HUES6 (cell line): Measurements from ENCODE around the gene NUDT12.

ENCODE experiments used
- H3K27ac ChIP-seq: 2 replicates; pipeline ENCODE4 v1.7.0; 2013; ENCODE audit warnings: low read depth, mild to moderate bottlenecking, low read length, inconsistent platforms
- H3K27me3 ChIP-seq: 2 replicates; pipeline ENCODE4 v1.6.1; 2013; ENCODE audit warnings: low read length; ENCODE audit not compliant: control insufficient read depth, insufficient read depth
- H3K36me3 ChIP-seq: 2 replicates; pipeline ENCODE4 v1.6.1; 2013; ENCODE audit warnings: low read length; ENCODE audit not compliant: control insufficient read depth, insufficient read depth
- H3K4me1 ChIP-seq: 2 replicates; pipeline ENCODE4 v1.6.1; 2013; ENCODE audit warnings: low read length; ENCODE audit not compliant: control insufficient read depth, insufficient read depth
- H3K4me3 ChIP-seq: 2 replicates; pipeline ENCODE4 v1.5.1; 2013; ENCODE audit warnings: low read depth, low read length
- H3K9ac ChIP-seq: one replicate; pipeline ENCODE4 v1.6.1; 2013; ENCODE audit warnings: mild to moderate bottlenecking, low read length
- H3K9me3 ChIP-seq: 2 replicates; pipeline ENCODE4 v1.6.1; 2013; ENCODE audit warnings: low read depth, low read length; ENCODE audit not compliant: control insufficient read depth, insufficient read depth

Gene NUDT12

DNA sequence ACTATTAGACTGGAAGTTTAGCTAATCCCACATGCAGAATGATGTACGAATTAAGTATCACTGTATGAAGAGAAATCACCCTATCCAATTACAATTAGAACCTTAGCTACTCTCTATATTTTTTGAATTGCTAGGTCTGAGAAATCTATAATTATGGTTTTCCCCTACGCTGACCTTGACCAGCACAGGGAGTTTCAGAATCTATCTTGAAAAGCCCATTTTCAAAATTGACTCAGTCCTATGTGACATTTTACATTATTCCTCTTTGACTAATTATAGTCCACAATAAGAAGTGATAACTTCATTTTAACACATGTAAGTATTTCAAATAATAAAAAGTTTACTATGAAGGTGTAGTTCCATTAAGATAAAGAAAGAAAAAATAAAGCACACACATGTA is 21.5 kb downstream of the NUDT12 start:
- H3K36me3 ChIP-seq = no peaks in the 10 kb centered on the region
- no peak overlapping the region for H3K27ac ChIP-seq
- no peaks in the 10 kb centered on the region for H3K9me3 ChIP-seq
- no peaks in the 10 kb centered on the region for H3K27me3 ChIP-seq
- no peaks in the 10 kb centered on the region for H3K4me1 ChIP-seq
- H3K9ac ChIP-seq = no peak overlapping the region
- H3K4me3 ChIP-seq = no peak overlapping the region

GRCh38 chr5:103539376-103540330 is 22.9 kb downstream of the NUDT12 start:
- Histone ChIP-seq H3K4me3 (no peak overlapping the region), H3K9me3 (no peaks in the 10 kb centered on the region), H3K9ac (no peak overlapping the region), H3K27ac (no peak overlapping the region), H3K36me3 (no peaks in the 10 kb centered on the region), H3K4me1 (no peaks in the 10 kb centered on the region), H3K27me3 (no peaks in the 10 kb centered on the region)

- no peaks in the 10 kb centered on the region for H3K9me3 ChIP-seq
Observed at GRCh38 chr5:103532086-103532734, 30.4 kb downstream of the NUDT12 start.

GRCh38 chr5:103526164-103526915 is 36.2 kb downstream of the NUDT12 start:
- H3K36me3 ChIP-seq = no peaks in the 10 kb centered on the region
- no peak overlapping the region for H3K9ac ChIP-seq
- no peak overlapping the region for H3K27ac ChIP-seq
- no peak overlapping the region for H3K4me3 ChIP-seq
- no peaks in the 10 kb centered on the region for H3K4me1 ChIP-seq
- no peaks in the 10 kb centered on the region for H3K27me3 ChIP-seq
- H3K9me3 ChIP-seq = no peaks in the 10 kb centered on the region

More at GRCh38 chr5:103532086-103532734, 30.4 kb downstream of the NUDT12 start:
- no peaks in the 10 kb centered on the region for H3K27me3 ChIP-seq
- no peaks in the 10 kb centered on the region for H3K36me3 ChIP-seq
- H3K27ac ChIP-seq = no peak overlapping the region
- no peaks in the 10 kb centered on the region for H3K4me1 ChIP-seq
- no peak overlapping the region for H3K9ac ChIP-seq
- H3K4me3 ChIP-seq = no peak overlapping the region

DNA sequence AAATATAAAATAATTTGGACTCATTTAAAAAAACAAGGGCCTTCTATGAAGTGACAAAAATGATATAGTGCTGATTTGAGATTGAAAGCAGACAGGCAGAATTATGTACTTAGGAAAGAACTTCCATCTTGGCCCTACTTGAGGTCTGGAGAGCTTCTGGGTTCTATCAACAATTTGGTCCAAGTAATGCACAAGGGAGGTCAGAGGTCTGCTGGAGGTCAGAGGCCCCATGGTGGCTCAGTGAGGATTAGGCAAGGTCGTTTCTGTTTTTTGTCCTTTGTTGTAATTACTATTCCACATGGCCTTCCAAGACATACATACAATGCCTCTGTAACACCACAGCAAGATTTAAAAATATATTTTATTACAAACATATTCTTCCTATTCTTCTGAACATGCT is 37.2 kb downstream of the NUDT12 start:
- H3K9me3 ChIP-seq = no peaks in the 10 kb centered on the region
- no peaks in the 10 kb centered on the region for H3K4me1 ChIP-seq
- H3K36me3 ChIP-seq = no peaks in the 10 kb centered on the region
- H3K4me3 ChIP-seq = no peak overlapping the region
- no peak overlapping the region for H3K9ac ChIP-seq
- H3K27me3 ChIP-seq = no peaks in the 10 kb centered on the region
- H3K27ac ChIP-seq = no peak overlapping the region

DNA sequence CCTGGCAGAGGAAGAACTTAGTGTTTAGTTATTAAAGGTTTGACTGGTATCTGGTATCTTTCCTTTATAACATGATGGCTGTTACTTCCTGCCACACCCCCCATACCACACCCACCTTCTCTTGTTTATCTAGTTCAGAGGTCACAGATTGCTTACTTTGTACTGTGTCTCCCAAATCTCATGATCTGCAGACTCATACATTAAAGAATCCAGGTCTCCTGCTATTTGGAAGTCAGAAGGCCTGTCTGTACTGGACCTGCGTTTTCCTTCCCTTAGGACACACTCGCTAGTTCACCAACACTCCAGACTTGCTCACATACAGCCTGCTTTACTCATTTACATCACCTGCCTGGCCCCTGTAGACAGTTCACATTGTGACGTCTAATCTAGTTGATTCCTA is 39.3 kb downstream of the NUDT12 start:
- no peaks in the 10 kb centered on the region for H3K4me1 ChIP-seq
- H3K9ac ChIP-seq = no peak overlapping the region
- H3K27me3 ChIP-seq = no peaks in the 10 kb centered on the region
- H3K27ac ChIP-seq = no peak overlapping the region
- no peaks in the 10 kb centered on the region for H3K9me3 ChIP-seq
- H3K36me3 ChIP-seq = no peaks in the 10 kb centered on the region
- no peak overlapping the region for H3K4me3 ChIP-seq

DNA sequence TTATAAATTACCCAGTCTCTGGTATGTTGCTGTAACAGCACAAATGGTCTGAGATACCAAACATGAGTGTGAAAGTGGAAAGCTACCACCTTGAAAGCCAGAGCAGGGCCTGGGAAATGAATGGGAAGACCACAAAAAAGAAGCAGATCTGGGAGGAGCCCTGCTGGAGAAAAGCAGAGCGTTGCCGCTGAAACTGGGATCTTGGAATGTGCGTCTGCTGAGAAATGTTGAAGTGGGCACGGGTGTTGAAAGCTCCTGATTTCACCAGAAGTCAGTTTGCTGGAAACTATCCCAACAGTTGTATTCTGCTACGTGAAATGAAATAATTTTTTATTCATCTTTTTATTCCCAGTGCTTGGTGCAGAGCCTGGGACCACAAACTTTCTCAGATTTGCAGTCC is 40.0 kb downstream of the NUDT12 start:
- H3K4me3 ChIP-seq = no peak overlapping the region
- no peaks in the 10 kb centered on the region for H3K27me3 ChIP-seq
- no peak overlapping the region for H3K27ac ChIP-seq
- H3K4me1 ChIP-seq = no peaks in the 10 kb centered on the region
- no peaks in the 10 kb centered on the region for H3K36me3 ChIP-seq
- H3K9me3 ChIP-seq = no peaks in the 10 kb centered on the region
- H3K9ac ChIP-seq = no peak overlapping the region

GRCh38 chr5:103519550-103519949 is 43.0 kb downstream of the NUDT12 start:
- Histone ChIP-seq H3K27ac (no peak overlapping the region), H3K36me3 (no peaks in the 10 kb centered on the region), H3K9me3 (no peaks in the 10 kb centered on the region), H3K4me1 (no peaks in the 10 kb centered on the region), H3K9ac (no peak overlapping the region), H3K27me3 (no peaks in the 10 kb centered on the region), H3K4me3 (no peak overlapping the region)

DNA sequence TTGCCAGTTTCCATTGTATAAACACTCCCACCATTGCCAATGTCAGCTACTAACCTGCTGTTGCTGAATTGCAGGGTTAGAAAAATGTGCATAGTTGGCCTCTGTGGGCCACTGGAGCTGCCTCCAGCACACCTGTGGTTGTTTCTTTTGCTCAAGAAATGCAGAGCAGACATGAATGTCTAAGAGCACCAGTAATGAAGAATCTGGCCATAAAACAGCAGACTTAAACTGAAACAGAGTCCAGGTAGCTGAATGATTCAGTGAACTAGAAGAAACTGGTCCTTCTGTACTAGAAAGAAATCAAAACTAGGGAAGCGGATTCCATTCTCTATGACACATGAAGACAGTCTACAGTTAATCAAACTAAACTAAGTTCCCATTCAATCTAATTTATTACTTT is 48.2 kb downstream of the NUDT12 start:
- no peaks in the 10 kb centered on the region for H3K9me3 ChIP-seq
- no peaks in the 10 kb centered on the region; the same call in 1 of the 2 replicates for H3K4me1 ChIP-seq
- H3K27ac ChIP-seq = no peak overlapping the region
- H3K27me3 ChIP-seq = no peaks in the 10 kb centered on the region
- H3K4me3 ChIP-seq = no peak overlapping the region
- no peak overlapping the region for H3K9ac ChIP-seq
- H3K36me3 ChIP-seq = no peaks in the 10 kb centered on the region

GRCh38 chr5:103513701-103514100 is 48.9 kb downstream of the NUDT12 start:
- Histone ChIP-seq H3K4me3 (no peak overlapping the region), H3K27me3 (no peaks in the 10 kb centered on the region), H3K36me3 (no peaks in the 10 kb centered on the region), H3K9me3 (no peaks in the 10 kb centered on the region), H3K27ac (no peak overlapping the region), H3K9ac (no peak overlapping the region), H3K4me1 (no peaks in the 10 kb centered on the region; the same call in 1 of the 2 replicates)

DNA sequence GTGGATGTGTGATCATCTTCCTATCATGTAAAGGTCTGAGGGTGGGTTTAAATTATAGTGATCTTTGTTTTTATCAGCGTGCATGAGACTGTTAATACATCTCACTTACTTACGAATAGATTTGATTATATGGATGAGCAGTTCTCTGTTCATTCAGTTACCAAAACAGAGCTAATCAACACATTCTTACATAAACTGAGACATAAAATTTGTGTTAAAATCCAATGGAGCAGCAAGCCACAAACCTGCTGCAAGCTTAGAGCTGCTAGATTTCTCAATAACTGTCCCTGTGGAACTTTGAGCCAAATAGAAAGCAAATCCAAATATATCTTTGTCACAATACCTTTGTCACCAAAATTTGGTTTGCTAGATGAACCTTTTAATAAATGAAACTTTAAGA is 50.1 kb downstream of the NUDT12 start:
- no peaks in the 10 kb centered on the region; the same call in 1 of the 2 replicates for H3K4me1 ChIP-seq
- no peak overlapping the region for H3K27ac ChIP-seq
- H3K9me3 ChIP-seq = no peaks in the 10 kb centered on the region
- no peaks in the 10 kb centered on the region for H3K27me3 ChIP-seq
- H3K9ac ChIP-seq = no peak overlapping the region
- no peak overlapping the region for H3K4me3 ChIP-seq
- no peaks in the 10 kb centered on the region for H3K36me3 ChIP-seq
